ENCODE results near the gene AMBRA1.

Gene AMBRA1

DNA sequence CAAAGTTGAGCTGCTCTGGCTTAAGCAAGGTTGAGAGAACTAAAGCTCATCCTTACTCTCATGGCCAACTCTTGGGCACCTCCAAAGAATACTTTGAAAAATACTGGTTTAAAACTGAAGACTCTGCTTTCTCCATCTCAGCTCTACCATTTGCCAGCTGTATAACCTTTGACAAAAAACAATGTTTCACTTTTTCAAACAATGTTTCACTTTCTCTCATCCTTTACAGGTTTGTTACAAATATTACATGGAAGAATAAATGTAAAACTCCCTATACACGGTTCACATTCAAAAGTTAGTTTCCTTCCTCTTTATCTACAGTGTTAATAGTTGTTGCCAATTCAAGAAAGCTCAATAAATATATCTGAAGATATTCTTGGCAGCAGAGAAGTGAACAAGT is 19.2 kb downstream of the AMBRA1 start:
- no peak for DNase-seq (ENCODE audit: low read depth)

DNA sequence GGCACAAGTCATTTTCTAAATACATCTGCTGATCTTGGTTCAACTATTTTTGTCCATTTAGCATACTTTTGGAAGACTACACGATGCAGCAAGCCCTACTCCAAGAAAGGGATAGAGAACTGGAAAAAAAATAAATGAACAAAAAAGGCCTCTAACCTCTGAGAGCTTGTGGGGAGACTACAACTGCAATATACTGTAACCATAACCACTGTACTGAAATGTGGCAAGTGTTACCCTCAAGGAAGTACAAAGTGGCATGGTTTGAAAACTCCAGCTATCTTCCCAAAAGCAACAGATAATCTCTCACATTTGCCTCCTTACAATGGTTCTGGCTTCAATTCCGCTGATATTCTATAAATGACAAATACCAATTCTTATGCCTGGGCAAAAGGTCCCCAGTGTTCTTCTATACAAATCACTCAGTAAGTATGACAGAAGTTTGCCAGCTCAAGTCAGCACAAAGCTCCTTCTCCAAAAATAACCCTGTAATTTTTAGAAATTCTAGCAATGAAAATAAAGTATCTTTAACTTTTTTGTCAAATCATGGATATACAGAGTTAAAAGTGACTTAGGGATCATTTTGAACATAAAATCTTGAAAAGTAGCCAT is 22.9 kb downstream of the AMBRA1 start:
- DNase-seq (ENCODE audit: low read depth) = no peak

DNA sequence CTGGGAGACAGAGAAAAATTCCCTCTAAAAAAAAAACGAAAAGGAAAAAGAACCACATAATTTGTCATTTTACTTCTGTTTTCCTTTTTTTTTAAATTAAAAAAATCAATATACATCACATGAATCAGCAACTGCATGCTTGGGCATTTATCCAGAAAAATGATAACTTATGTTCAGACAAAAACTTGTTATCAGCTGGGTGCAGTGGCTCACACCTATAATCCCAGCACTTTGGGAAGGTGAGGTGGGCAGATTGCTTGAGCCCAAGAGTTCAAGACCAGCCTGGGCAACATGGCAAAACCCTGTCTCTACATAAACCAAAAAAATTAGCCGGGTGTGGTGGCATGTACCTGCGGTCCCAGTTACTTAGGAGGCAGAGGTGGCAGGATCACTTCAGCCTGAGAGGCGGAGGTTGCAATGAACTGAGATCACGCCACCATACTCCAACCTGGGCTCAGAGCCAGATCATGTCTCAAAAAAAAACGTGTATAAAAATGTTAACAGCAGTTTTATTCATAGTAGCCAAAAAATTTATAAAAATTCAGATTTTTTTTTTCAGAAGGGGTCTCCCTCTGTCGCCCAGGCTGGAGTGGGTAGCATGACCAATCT is 28.5 kb downstream of the AMBRA1 start:
- no peak for DNase-seq (ENCODE audit: low read depth)

DNA sequence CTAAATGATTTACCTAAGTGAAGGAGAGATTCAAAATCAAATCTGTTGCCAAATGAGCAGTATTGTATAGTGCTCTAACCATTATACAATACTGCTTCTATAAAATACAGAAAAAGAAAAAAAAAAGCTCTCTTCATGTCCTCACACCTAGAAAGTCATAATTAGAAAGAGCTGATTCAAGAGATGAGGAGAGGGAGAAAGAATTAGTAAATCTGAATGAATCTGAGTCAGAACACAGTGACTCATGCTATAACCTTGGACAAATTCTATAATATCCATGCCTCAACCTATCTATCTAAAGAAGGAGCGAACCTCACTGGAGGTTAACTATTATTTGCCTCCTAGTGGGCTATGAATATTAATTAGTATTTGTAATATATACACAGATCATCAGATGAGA is 29.4 kb downstream of the AMBRA1 start:
- DNase-seq (ENCODE audit: low read depth) = no peak

DNA sequence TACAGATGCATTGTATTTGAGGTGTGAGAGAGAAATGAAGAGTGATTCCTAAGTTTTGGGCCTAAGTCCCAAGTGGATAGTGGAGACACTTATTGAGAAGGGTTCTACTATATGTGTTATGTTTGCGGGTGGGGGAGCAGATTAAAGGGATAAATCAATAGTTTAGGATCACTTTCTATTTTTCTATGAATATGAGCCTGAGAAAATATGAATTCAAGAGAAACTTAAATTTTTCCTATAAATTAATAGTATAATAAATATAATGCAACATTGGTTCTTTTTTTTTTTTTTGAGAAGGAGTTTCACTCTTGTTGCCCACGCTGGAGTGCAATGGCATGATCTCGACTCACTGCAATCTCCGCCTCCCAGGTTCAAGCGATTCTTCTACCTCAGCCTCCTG is 31.3 kb downstream of the AMBRA1 start:
- DNase-seq (ENCODE audit: low read depth) = no peak

DNA sequence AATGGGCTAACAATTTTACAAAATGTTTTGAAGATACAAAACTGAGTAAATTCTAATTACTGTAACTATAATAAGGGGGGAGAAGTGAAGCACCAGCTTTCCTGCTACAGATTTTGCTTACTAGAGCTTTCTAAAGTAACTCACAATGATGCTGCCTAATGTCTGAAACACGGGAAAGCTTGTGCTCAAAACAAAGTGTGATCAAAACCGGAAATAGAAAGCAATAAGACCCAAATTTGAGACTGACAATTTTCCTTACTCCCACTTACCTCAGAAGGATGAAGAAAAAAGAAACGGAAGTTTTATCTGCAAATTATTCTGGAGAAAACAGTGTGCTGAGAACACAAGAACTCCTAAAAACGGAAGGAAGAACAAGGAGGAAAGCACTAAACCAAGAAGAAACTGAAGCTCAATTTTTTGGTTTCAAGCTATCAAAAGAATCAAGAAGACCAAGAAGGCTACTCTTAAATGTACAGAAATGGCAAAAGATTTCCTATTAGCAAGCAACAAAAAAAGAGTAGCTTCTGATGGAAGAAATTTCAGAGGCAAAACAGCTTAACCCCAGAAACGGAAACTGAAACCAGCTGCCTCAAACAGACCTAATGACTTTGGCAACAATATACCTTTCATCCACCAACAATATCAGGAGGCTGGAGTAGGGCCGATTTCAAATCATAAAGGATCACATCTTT is 33.4 kb downstream of the AMBRA1 start:
- no peak for DNase-seq (ENCODE audit: low read depth)

DNA sequence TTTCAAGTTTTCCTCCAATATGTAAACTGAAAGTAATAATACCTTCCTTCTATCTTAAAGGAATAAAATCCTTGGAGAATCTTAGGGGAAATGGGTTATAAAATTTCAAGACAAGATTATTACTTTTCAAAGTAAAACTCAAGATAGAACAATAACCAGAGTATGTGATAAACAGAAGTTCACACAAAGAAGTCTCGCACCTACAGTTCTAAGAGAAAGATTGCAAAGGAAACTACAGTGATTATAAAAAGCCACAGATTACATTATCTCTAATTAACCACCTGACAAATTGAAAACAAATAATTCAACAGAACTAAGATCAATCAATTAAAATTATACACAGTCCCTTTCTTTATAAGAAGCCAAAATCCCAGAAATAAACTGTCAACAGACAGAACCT is 34.0 kb downstream of the AMBRA1 start:
- no peak for DNase-seq (ENCODE audit: low read depth)

DNA sequence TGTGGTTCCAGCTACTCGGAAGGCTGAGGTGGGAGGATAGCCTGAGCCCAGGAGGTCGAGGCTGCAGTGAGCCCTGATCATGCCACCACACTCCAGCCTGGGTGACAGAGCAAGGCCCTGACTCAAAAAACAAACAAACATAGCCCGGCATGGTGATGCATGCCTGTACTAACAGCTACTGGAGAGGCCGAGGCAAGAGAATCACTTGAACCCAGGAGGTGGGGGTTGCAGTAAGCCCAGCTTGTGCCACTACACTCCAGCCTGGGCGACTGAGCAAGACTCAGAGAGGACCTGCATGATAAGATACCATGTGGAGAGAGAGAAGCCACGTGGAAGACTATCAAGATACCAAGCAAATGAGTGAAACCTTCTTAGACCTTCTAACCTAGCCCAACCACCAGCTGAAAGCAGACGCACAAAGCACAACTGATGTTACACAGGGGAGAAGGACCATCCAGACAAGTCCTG is 36.1 kb downstream of the AMBRA1 start:
- no peak for DNase-seq (ENCODE audit: low read depth)

DNA sequence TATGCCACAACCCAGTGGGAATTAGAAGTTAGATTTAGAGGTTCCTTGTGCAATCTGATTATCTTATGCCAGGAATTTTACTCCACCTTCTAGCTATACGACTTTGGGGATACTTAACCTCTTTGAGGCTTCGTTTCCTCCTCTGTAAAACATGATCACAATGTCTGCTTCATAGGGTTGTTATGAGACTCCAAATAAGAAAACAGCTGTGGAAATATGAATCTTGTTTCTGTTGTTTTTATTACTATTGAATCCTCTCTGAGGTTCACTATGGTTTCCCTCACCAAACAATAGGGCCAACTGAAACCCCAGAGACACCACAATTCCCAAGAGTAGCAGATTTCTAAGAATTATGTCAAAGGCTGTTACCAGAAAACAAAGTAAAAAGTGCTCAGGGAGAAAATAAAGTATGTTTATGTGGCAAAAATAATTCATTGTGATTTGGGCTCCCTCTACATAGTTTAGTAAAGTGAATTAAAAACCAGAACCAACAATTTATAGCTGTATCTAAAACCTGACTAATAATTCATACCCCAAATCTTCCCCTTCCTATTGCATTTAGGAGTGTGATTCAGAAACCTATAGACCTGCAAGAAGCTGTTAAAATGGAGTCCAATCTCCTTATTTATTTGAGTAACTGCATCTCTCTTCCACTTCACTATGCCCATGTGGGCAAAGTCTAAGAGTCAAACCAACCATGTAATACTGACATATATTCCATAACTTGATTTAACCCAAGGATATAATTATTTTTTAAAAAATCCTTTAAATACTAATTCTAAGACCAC is 38.4 kb downstream of the AMBRA1 start:
- no peak for DNase-seq (ENCODE audit: low read depth)

DNA sequence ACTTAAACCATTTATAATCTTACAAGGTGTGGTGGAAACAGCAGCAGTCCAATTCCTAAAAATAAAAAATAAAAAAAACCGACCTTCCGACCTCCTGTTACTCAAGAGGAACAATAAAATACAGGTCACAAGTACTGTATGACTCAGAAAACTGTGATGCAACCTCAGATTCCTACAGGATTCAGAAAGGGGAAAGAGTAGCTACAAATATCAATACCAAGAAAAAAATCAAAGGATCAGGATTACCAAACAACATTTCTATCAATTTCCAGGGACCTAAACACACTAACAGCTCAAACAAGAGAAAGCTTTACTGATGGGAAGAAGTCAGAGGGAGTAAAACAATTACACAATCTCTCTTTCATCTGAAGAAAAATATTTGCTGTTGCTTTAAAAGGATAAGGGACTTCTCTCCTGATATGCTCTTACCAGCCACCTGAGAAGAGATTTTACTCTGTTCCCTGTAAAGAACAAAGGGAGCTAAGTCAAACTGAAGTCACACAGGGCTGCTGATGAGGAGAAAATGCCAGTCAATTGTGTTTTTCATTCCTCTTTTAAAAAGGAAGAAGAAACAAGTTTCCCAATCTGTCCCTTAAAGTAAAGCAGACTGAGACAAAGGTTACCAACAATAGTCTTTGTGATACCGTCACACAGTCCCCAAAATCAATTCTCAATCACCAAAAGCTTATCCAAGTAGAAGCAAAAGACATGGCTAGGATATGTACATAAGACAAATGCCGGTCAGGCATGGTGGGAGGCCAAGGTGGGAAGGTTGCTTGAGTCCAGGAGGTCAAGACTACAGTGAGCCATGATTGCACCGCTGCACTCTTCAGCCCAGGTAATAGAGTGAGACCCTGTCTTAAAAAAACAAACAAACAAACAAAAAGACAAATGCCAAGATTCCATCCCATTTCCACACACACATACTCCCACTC is 39.3 kb downstream of the AMBRA1 start:
- DNase-seq (ENCODE audit: low read depth) = peak; percentile 44

DNA sequence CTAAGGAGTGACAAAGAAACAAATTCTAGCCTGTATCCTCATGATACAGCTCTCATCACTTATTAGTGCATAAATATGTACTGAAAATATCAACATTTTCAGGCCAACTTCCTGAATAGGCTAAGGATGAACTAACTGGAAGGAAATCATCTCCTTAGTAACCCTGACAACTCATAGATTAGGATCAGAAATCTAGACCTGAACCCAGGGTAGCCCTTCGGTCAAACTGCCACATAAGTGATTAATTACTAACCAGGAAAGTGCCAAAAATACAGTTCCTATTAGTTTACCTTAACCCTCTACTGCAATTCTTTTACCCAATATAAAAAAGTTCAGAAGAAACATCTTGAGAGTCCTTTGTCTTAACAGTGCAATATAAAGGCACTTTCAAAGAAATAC is 40.0 kb downstream of the AMBRA1 start:
- DNase-seq (ENCODE audit: low read depth) = no peak

DNA sequence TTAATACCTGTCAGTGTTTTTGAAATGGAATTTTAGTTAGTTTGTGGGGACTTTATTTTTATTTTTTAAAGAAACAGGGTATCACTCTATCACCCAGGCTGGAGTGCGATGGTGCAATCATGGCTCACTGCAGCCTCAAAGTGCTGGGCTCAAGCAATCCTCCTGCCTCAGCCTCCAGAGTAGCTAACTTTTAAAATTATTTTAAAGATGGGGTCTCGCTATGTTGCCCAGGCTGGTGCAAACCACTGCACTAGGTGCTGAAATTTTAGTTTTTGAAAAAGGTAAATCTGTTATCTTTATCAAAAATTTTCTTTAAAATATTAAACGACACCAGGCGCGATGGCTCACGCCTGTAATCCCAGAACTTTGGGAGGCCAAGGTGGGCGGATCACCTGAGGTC is 42.6 kb downstream of the AMBRA1 start:
- no peak for DNase-seq (ENCODE audit: low read depth)

DNA sequence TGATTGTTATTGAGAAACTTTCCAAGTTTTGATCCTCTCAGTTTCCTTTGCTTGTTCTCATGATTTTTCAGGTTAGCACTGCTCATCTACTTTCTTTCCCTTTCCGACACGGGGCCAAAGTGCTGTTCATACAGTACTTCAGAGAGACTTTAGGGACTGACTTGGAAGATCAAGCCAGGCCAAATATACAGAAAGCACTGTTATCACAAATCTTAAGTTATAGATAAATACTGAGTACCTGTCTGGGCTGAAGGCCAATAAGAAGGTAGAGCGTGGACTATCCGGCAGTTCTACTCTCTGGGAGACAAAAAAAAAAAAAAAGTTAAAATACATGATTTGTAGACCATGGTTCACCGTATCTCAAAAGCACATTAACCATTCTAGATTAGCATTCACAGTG is 46.2 kb downstream of the AMBRA1 start:
- no peak for DNase-seq (ENCODE audit: low read depth)

DNA sequence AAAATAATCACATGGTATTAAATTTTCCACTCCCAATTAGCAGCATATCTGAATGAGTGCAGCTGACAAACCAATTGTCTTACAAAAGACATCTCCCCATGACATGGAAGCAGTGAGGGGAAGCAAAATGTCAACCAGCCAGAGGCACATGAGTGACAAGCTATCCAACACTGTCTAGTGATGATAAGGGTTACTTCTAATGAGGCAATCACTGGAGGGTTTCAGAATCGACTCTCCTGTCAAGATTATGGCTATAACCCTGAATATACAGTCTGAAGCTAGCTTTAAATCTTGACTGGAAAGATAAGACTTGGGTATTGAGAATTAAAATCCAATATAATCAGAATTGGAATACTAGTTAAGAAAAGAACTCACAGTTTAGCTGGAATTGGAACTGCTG is 50.3 kb downstream of the AMBRA1 start:
- no peak for DNase-seq (ENCODE audit: low read depth)

DNA sequence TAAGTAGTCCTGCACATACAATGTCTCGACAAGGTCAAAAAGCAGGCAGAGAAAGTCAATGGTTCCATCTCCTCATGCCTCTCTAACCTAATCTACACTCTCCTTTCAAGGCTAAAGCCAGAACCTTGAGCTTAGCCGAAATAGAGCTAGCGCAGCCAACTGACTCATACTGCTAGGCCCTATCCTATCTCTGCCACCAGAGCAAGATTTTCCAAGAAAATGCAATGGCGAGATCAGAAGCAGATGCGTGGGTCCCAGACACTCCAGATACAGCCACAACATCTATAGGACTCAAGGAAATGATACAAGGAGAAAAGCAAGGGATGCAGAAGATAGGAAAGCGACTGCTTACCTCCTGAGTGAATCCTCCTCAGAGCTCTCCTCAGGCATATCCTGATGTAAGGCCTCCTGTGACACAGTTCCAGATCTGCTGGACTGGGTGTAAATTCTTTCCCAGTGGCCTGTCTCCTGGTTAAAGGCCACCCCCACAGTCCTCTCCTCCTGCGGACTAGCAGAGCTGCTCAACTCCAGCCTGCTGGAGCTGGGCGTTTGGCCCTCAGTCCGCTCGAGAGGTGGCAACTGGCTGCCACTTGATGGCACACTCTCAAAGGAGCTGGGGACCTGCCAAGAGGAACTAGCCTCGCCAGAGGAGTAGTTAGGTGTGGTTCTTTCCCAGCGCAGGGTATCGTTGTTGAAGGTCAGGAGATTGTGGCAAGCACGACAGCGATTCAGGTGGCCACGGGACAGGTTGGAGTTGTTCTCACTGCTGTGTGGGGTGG is 52.0 kb downstream of the AMBRA1 start:
- no peak for DNase-seq (ENCODE audit: low read depth)

DNA sequence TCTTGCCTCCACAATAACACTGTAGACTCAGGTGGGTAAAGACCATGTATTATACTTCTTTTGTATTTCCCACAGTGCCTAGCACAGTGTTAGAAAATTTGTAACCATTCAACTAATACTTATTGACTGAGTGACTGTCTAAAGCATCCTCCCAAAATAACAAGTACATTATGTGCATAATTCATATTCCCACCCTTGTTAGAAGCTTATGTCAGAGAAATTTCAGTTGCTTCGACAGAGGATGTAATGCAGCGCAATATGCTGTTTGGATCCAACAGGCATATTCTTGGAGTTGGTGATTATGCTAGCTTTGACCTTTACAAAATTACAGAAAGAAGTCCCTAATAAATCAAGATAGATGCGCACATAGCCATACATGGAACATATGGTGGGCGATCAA is 53.0 kb downstream of the AMBRA1 start:
- no peak for DNase-seq (ENCODE audit: low read depth)

DNA sequence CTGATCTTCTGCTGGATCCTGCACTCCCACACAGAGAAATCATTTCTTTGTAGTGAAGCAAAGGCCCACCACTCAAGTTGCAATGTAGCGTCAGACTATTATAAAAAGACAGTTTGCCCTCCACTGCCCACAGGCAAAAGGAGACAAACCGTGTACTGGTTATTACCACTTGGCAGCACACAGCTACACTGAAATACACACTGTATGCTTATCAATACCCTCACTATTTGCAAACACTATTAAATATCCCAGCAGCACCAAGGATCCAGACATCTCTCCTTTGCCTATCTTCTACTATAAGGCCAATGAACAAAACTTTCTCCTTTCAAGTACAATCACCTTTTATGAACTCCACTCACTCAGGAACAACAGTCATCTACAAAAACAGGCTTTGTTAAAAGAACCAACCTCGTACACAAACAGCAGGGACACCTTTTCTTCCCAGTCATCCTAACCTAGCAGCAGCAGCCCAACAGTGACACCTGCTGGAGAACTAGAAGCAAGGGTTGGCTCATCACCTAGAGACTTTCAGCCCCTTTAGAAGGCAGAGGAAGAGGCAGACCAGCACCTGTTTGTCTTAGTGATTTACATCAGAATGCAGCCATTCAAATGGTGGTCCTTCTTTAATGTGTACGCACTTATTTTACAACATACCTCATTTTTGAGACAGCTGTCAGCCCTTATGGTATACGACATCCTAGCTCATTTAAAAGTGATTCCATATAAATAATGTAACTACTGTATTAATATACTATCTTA is 56.1 kb downstream of the AMBRA1 start:
- peak; percentile 55 for DNase-seq (ENCODE audit: low read depth)

DNA sequence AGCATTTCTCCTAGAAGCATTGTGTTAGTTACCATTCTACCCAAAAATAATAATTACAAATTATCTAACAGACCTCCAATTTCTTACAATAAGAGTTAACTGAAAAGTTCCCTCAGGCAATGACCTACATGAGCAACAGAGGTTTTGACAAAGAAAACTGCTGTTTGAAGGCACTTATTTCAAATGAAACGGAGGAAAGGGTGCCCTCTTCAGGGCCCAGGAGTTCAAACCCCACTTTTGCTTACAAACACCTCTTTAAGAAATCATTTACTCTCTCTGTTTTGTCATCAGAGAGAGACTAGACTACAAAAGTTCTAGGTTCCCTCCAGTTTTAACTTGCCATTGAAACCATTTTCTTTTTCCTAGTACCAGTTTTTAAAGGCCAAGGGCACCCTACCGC is 56.7 kb downstream of the AMBRA1 start:
- DNase-seq (ENCODE audit: low read depth) = no peak

DNA sequence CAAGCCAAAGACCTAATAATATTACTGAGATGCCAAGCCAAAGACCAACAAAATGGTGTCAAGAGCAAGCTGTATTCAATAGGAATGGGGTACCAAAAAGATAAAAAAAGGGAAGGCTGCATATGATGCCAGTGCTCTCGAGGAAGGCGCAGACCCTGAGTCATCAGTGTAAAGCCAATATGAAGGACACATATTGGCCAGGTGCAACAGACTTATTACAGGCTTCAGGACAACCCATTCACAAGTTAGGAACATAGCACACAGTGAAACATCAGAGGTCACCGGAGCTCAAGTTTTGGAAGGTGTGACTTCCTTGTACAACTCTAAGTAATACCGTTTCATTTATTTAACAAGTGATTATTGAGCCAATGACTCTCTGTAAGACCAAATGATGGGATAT is 58.1 kb downstream of the AMBRA1 start:
- DNase-seq (ENCODE audit: low read depth) = no peak

DNA sequence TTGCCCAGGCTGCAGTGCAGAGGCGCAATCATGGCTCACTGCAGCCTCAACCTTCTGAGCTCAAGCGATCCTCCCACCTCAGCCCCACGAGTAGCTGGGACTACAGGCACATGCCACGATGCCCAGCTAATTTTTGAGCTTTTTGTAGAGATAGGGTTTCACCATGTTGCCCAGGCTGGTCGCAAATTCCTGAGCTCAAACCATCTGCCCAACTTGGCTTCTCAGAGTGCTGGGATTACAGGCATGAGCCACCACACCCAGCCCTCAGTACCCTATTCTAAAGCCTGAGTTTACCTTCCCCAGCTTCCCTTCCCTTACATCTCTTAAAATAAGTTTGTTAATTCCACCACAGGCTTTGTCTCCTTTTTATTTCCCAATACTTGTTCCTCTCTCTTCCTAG is 59.1 kb downstream of the AMBRA1 start:
- DNase-seq (ENCODE audit: low read depth) = no peak

All from fibroblast of the conjunctiva (primary cell).